Heart left ventricle (tissue), 16 donors: ENCODE measurements around the gene ARHGAP18. TPM values are rescaled to one million over a fixed set of nuclear protein-coding genes. Genes with fewer than 3 reads are reported as not detected.

ENCODE experiments used
- ATAC-seq, 4 donors: fragments of 200-7000 bp; cut with Tn5 transposase; one replicate each; pipeline ENCODE4 v1.9.1; 2020 to 2022; ENCODE audit warnings: moderate library complexity in 4 of 4, mild to moderate bottlenecking in 3 of 4, moderate number of reproducible peaks in 1 of 4
- DNase-seq, 5 donors: peaks; one replicate each; pipeline ENCODE4 v3.0.0-alpha.2; 2020
- H3K27ac ChIP-seq, 12 donors: fragments of 200-600 bp; sonication (generic) in 4 of 12; one replicate each; pipeline versions ENCODE4 v1.5.0 to v1.8.0; 2016 to 2022; ENCODE audit warnings: mild to moderate bottlenecking in 2 of 12
- H3K27me3 ChIP-seq, 9 donors: fragments of 200-600 bp; sonication (generic) in 2 of 9; one replicate each; pipeline versions ENCODE4 v1.5.1 to v1.8.0; 2016 to 2022; ENCODE audit warnings: mild to moderate bottlenecking in 3 of 9
- H3K36me3 ChIP-seq, 9 donors: fragments of 200-600 bp; sonication (generic) in 2 of 9; one replicate each; pipeline versions ENCODE4 v1.5.0 to v1.8.0; 2018 to 2022; ENCODE audit warnings: mild to moderate bottlenecking in 2 of 9
- H3K4me1 ChIP-seq, 12 donors: fragments of 200-600 bp; sonication (generic) in 4 of 12; one replicate each; pipeline versions ENCODE4 v1.5.0 to v1.8.0; 2016 to 2022; ENCODE audit warnings: mild to moderate bottlenecking in 3 of 12
- H3K4me3 ChIP-seq, 12 donors: fragments of 200-600 bp; sonication (generic) in 4 of 12; one replicate each; pipeline versions ENCODE4 v1.5.0 to v1.8.0; 2017 to 2022; ENCODE audit warnings: mild to moderate bottlenecking in 9 of 12, moderate library complexity in 4 of 12
- H3K9me3 ChIP-seq, 12 donors: fragments of 200-600 bp; sonication (generic) in 4 of 12; one replicate each; pipeline versions ENCODE4 v1.5.0 to v1.8.0; 2016 to 2022; ENCODE audit warnings: mild to moderate bottlenecking in 1 of 12
- CTCF ChIP-seq, 12 donors: fragments of 200-600 bp; sonication (generic) in 4 of 12; IDR thresholded peaks; one replicate each; pipeline versions ENCODE4 v1.5.0 to v1.8.0; 2018 to 2022; ENCODE audit warnings: antibody characterized with exemption in 12 of 12, mild to moderate bottlenecking in 5 of 12
- POLR2A ChIP-seq, 2 donors: fragments of 450-650 bp; IDR thresholded peaks; one replicate each; pipeline ENCODE4 v1.6.1; 2017; ENCODE audit warnings: antibody characterized with exemption in 2 of 2, mild to moderate bottlenecking in 2 of 2, moderate library complexity in 2 of 2
- WGBS, 4 donors: extraction: QIAGEN DNeasy Blood & Tissue Kit in 2 of 4; methylation state at CpG; one replicate each; pipeline versions ENCODE4 v1.1.5 to v1.1.7; 2013 to 2018; 5-methylcytosine and 5-hydroxymethylcytosine counted together
- intact Hi-C, 10 donors: fragments of 100-400 bp; cut with DNase I; formaldehyde crosslinking; loops; one replicate each; pipeline versions ENCODE4 v1.11.1 to v1.14.2; 2022
- polyA plus RNA-seq, 2 donors: library from polyadenylated mRNA; stranded (reverse); fragments of 200-250 nt; gene quantifications; one replicate each; pipeline ENCODE4 v1.2.3, GENCODE V29; 2013
- total RNA-seq, 9 donors: library from RNA; depleted of rRNA in 2 of 9; stranded (reverse); fragments of >200 nt in 2 of 9; fragmentation: NEBNext Ultra II Directional in 3 of 9; extraction: Animal tissue kit (Norgen Biotek cat#: 25700) in 3 of 9; gene quantifications; one replicate each; pipeline versions ENCODE4 v1.1.0 to v1.2.4, GENCODE V29; 2016 to 2023
- donor health status: ischemic (EF 13 %, LVEDD 7.1; RV severe dilation, severe dysfunction).
- donor health status: healthy with polysubstance abuse.
- donor health status: DM: no; HTN: yes; CAD: no.
- donor health status: DM: no; HTN: no; CAD: no.
- donor health status: ischemic (EF 25% LVEDD 6.9; RV normal size, moderate dysfunction).
- donor health status: ischemic (EF 25% LVEDD 5.7; RV mildly dilated, moderate dysfunction).
- donor health status: healthy.
- donor health status: DM: yes; HTN: yes; CAD: no.
- donor health status: ischemic (EF 35%, LVEDD 5.7; RV mildly dilated, moderate dysfunction).
- donor health status: nonischemic (EF 11% LVEDD 7.7; RV severe dilation, severe dysfunction).
- donor health status: DM: yes; HTN: yes; CAD: no.
- donor health status: PGD.
- donor health status: ischemic (EF 29% LVEDD 5.4; RV normal size, mild dysfunction).
- donor health status: nonischemic (EF 23%, LVEDD 6.1; RV moderate dilation, normal function).

Gene ARHGAP18
- total and polyA plus RNA-seq, 11 donors = 1.6 to 26.4 (median 3.9) TPM

- intact Hi-C loops = no loop called here
- no peaks in the 10 kb centered on the region for H3K27me3 ChIP-seq
- no peak overlapping the region for H3K27ac ChIP-seq
- H3K36me3 ChIP-seq = no peaks in the 10 kb centered on the region
- peaks cover 0 to 76% (median 18%) of the 10 kb centered on the region in 12 donors for H3K4me1 ChIP-seq
- H3K4me3 ChIP-seq = no peak overlapping the region
- 80 to 91% (median 85%) methylated on average over 2 of the region's 2 CpGs for WGBS, 4 donors
- TF ChIP-seq CTCF (IDR thresholded peaks at IDR 0.05) (no peak), POLR2A (IDR thresholded peaks at IDR 0.05) (no peak)
- ATAC-seq (no peak), DNase-seq (no peak)
- H3K9me3 ChIP-seq = no peaks in the 10 kb centered on the region
These were observed 32.2 kb downstream of the ARHGAP18 start for GRCh38 chr6:129677620-129678325.

DNA sequence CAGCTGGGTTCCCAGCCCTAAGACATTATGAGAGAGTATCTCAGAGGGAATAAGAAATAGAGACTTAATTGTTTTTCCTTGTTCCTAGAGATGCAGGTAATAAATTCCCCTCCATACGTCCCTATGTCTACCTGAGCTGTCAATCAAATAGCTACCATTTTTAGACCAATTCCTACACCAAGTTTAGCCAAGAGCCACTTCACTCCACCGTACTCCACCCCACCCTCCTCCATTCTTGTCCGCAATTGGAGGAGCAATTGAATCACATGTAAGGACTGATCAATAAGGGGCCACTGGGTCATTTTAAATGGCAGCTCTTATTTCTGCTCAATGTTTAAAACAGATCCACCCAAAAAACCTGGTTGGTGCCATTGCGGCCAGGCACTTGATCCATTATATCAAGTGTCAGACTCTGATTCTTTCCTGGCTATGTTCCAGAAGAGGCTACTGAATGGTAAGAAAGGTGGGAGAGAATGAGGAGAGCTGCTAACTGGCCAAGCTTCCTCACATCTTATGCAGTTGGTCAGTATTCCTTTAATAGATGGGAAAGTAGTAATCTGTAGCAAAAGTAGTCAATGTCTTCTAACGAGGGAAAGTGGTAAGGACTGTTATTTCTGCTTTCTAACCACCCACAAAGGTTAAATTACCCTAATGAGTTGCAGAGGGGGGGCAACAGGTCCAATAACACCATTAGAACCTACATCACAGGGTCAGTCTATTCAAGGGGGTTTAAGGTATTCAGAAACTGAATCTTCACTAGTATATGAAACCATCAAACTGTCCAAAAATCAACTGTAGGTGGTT lies 34.1 kb downstream of the ARHGAP18 start:
- H3K36me3 ChIP-seq = no peaks in the 10 kb centered on the region
- peaks cover 0 to 76% (median 27%) of the 10 kb centered on the region in 12 donors for H3K4me1 ChIP-seq
- no peaks in the 10 kb centered on the region for H3K9me3 ChIP-seq
- no peak overlapping the region for H3K4me3 ChIP-seq
- no peak for TF ChIP-seq CTCF (IDR thresholded peaks at IDR 0.05)
- TF ChIP-seq POLR2A (IDR thresholded peaks at IDR 0.05) = no peak
- WGBS, 4 donors = 83 to 94% (median 86%) methylated on average over 5 of the region's 5 CpGs
- H3K27ac ChIP-seq = no peak overlapping the region
- no peaks in the 10 kb centered on the region for H3K27me3 ChIP-seq
- no peak for ATAC-seq
- no peak for DNase-seq
- intact Hi-C loops = no loop called here

GRCh38 chr6:129673748-129674147 lies 36.2 kb downstream of the ARHGAP18 start:
- DNase-seq (no peak), ATAC-seq (no peak)
- intact Hi-C loops = loop anchor here in 1 of 10 donors (5.0 kb wide), 1 partner anchor 39 kb away; the partner anchor contains the start of gene ARHGAP18
- H3K9me3 ChIP-seq = no peaks in the 10 kb centered on the region
- H3K27ac ChIP-seq = peak overlapping the region in 9 of 12 donors; percentile 33 to 90 (median 61)
- H3K27me3 ChIP-seq = no peaks in the 10 kb centered on the region
- no peaks in the 10 kb centered on the region for H3K36me3 ChIP-seq
- peaks cover 0 to 57% (median 22%) of the 10 kb centered on the region in 12 donors for H3K4me1 ChIP-seq
- no peak overlapping the region for H3K4me3 ChIP-seq
- no peak for TF ChIP-seq POLR2A (IDR thresholded peaks at IDR 0.05)

DNA sequence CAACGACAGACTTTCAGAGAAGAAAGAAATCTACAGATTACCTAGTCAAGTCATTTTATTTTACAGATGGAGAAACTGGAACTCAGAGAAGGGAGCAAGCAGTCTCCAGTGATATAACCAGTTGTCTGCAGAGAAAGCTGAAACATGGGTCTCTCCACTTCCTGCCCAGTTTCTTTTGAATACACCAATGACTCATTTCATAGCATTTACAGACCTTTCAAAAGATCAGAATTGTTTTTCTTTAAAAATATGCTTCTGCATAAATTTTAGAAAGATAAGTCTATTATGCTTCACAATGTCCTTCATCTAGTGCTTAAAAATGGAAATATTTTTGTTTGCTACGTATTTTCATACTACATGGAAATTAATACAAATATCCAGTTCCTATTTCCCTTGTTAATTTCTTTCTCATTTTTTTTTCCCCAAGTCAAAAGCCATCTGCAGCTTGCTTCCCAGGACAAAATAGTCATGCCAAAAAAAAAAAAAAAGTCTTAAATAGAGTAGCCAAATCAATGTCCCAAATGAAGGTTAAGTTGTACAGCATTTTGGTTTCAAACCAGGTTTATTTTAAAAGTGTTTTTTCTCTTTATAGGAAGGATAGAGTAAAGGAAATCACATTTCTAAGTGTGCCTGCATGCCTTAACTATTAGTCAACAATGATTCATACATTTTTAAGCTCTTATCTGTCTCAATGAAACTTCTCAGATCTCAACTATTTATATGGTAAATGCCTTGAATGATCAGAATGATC lies 36.9 kb downstream of the ARHGAP18 start:
- no peaks in the 10 kb centered on the region for H3K36me3 ChIP-seq
- H3K27ac ChIP-seq = peak overlapping the region; percentile 19 to 90 (median 58)
- peak overlapping the region in 2 of 12 donors; percentile 5 to 13 for H3K4me3 ChIP-seq
- H3K27me3 ChIP-seq = no peaks in the 10 kb centered on the region
- 34 to 54% (median 42%) methylated on average over 2 of the region's 2 CpGs for WGBS, 4 donors
- intact Hi-C loops = loop anchor here in 1 of 10 donors (5.0 kb wide), 1 partner anchor 39 kb away; the partner anchor contains the start of gene ARHGAP18
- DNase-seq (no peak), ATAC-seq (peak; percentile 47 to 85 (median 68))
- peaks cover 0 to 50% (median 22%) of the 10 kb centered on the region in 12 donors for H3K4me1 ChIP-seq
- TF ChIP-seq CTCF (IDR thresholded peaks at IDR 0.05) = no peak
- no peak for TF ChIP-seq POLR2A (IDR thresholded peaks at IDR 0.05)
- no peaks in the 10 kb centered on the region for H3K9me3 ChIP-seq
